ENCODE data around the gene SLC2A5.

Gene SLC2A5

GRCh38 chr1:8988618-8988967 is 80.8 kb downstream of the SLC2A5 start:
- TF ChIP-seq EZH2phosphoT487 (conservative IDR thresholded peaks at IDR 0.05; ENCODE audit: low read length) = no peak
- Histone ChIP-seq H3K27ac (ENCODE audit: low read depth, low read length) (no peak overlapping the region), H3F3A (ENCODE audit: insufficient read depth) (no peaks in the 10 kb centered on the region), H3K9ac (ENCODE audit: low read length) (no peak overlapping the region), H3K79me2 (ENCODE audit: insufficient read depth, low read length) (no peaks in the 10 kb centered on the region), H3K36me3 (ENCODE audit: low read length) (no peaks in the 10 kb centered on the region), H3K4me2 (ENCODE audit: low read depth, low read length, poor library complexity, severe bottlenecking) (no peak overlapping the region), H3K9me3 (ENCODE audit: insufficient read depth, low read length) (no peaks in the 10 kb centered on the region), H3K4me3 (ENCODE audit: insufficient read depth, low read length, poor library complexity, severe bottlenecking) (no peak overlapping the region), H2AFZ (ENCODE audit: low read depth, low read length, severe bottlenecking) (no peak overlapping the region), H4K20me1 (ENCODE audit: low read depth, low read length) (no peaks in the 10 kb centered on the region), H3K27me3 (ENCODE audit: low read length) (no peaks in the 10 kb centered on the region), H3K9me2 (replicated peaks; ENCODE audit: insufficient read depth, low read length) (no peaks in the 10 kb centered on the region)

GRCh38 chr1:8987881-8988617 is 81.4 kb downstream of the SLC2A5 start:
- Histone ChIP-seq H2AFZ (ENCODE audit: low read depth, low read length, severe bottlenecking) (no peak overlapping the region), H3F3A (ENCODE audit: insufficient read depth) (no peaks in the 10 kb centered on the region), H3K9me3 (ENCODE audit: insufficient read depth, low read length) (no peaks in the 10 kb centered on the region), H3K4me3 (ENCODE audit: insufficient read depth, low read length, poor library complexity, severe bottlenecking) (no peak overlapping the region), H3K36me3 (ENCODE audit: low read length) (no peaks in the 10 kb centered on the region), H3K79me2 (ENCODE audit: insufficient read depth, low read length) (no peaks in the 10 kb centered on the region), H3K27me3 (ENCODE audit: low read length) (no peaks in the 10 kb centered on the region), H3K9me2 (replicated peaks; ENCODE audit: insufficient read depth, low read length) (no peaks in the 10 kb centered on the region), H3K27ac (ENCODE audit: low read depth, low read length) (no peak overlapping the region), H4K20me1 (ENCODE audit: low read depth, low read length) (no peaks in the 10 kb centered on the region), H3K4me2 (ENCODE audit: low read depth, low read length, poor library complexity, severe bottlenecking) (no peak overlapping the region), H3K9ac (ENCODE audit: low read length) (no peak overlapping the region)
- TF ChIP-seq CTCF (IDR thresholded peaks at IDR 0.05; ENCODE audit: insufficient read depth, low read length, poor library complexity, severe bottlenecking) = peak; percentile 84
- no peak for TF ChIP-seq EZH2phosphoT487 (conservative IDR thresholded peaks at IDR 0.05; ENCODE audit: low read length)

GRCh38 chr1:8986814-8987190 is 82.6 kb downstream of the SLC2A5 start:
- no peaks in the 10 kb centered on the region for H4K20me1 ChIP-seq (ENCODE audit: low read depth, low read length)
- no peaks in the 10 kb centered on the region for H3K79me2 ChIP-seq (ENCODE audit: insufficient read depth, low read length)
- no peak overlapping the region for H3K9ac ChIP-seq (ENCODE audit: low read length)
- H3K9me3 ChIP-seq (ENCODE audit: insufficient read depth, low read length) = no peaks in the 10 kb centered on the region
- no peak overlapping the region for H2AFZ ChIP-seq (ENCODE audit: low read depth, low read length, severe bottlenecking)
- no peak overlapping the region for H3K27ac ChIP-seq (ENCODE audit: low read depth, low read length)
- H3K27me3 ChIP-seq (ENCODE audit: low read length) = no peaks in the 10 kb centered on the region
- H3K4me2 ChIP-seq (ENCODE audit: low read depth, low read length, poor library complexity, severe bottlenecking) = no peak overlapping the region
- no peaks in the 10 kb centered on the region for H3F3A ChIP-seq (ENCODE audit: insufficient read depth)
- H3K4me3 ChIP-seq (ENCODE audit: insufficient read depth, low read length, poor library complexity, severe bottlenecking) = no peak overlapping the region
- TF ChIP-seq CTCF (IDR thresholded peaks at IDR 0.05; ENCODE audit: insufficient read depth, low read length, poor library complexity, severe bottlenecking) (no peak), EZH2phosphoT487 (conservative IDR thresholded peaks at IDR 0.05; ENCODE audit: low read length) (no peak)
- H3K36me3 ChIP-seq (ENCODE audit: low read length) = no peaks in the 10 kb centered on the region
- no peaks in the 10 kb centered on the region for H3K9me2 ChIP-seq (replicated peaks; ENCODE audit: insufficient read depth, low read length)

- H3F3A ChIP-seq (ENCODE audit: insufficient read depth) = no peaks in the 10 kb centered on the region
- no peak overlapping the region for H3K27ac ChIP-seq (ENCODE audit: low read depth, low read length)
- no peaks in the 10 kb centered on the region for H3K36me3 ChIP-seq (ENCODE audit: low read length)
- no peaks in the 10 kb centered on the region for H3K9me3 ChIP-seq (ENCODE audit: insufficient read depth, low read length)
- TF ChIP-seq CTCF (IDR thresholded peaks at IDR 0.05; ENCODE audit: insufficient read depth, low read length, poor library complexity, severe bottlenecking) (no peak), EZH2phosphoT487 (conservative IDR thresholded peaks at IDR 0.05; ENCODE audit: low read length) (no peak)
- H3K4me3 ChIP-seq (ENCODE audit: insufficient read depth, low read length, poor library complexity, severe bottlenecking) = no peak overlapping the region
- H3K79me2 ChIP-seq (ENCODE audit: insufficient read depth, low read length) = no peaks in the 10 kb centered on the region
- no peaks in the 10 kb centered on the region for H3K9me2 ChIP-seq (replicated peaks; ENCODE audit: insufficient read depth, low read length)
- H4K20me1 ChIP-seq (ENCODE audit: low read depth, low read length) = no peaks in the 10 kb centered on the region
- no peaks in the 10 kb centered on the region for H3K27me3 ChIP-seq (ENCODE audit: low read length)
- H3K9ac ChIP-seq (ENCODE audit: low read length) = no peak overlapping the region
- no peak overlapping the region for H3K4me2 ChIP-seq (ENCODE audit: low read depth, low read length, poor library complexity, severe bottlenecking)
- no peak overlapping the region for H2AFZ ChIP-seq (ENCODE audit: low read depth, low read length, severe bottlenecking)
Observed at GRCh38 chr1:8985915-8986813, 83.3 kb downstream of the SLC2A5 start.
